SU-DHL-6 (cell line): ENCODE measurements around the gene RECQL5.

ENCODE experiments used
- H2AFZ ChIP-seq: fragments of 200-600 bp; sonication (generic); 2 replicates; pipeline ENCODE4 v1.6.1; 2014; ENCODE audit warnings: low read depth, mild to moderate bottlenecking, moderate library complexity, mixed read lengths, antibody characterized with exemption, low read length; ENCODE audit not compliant: severe bottlenecking
- H3F3A ChIP-seq: fragments of 200-600 bp; shearing (Covaris generic); 2 replicates; pipeline ENCODE4 v1.6.0; 2016; ENCODE audit warnings: antibody characterized with exemption, mild to moderate bottlenecking; ENCODE audit not compliant: insufficient read depth
- H3K27ac ChIP-seq: fragments of 200-600 bp; sonication (generic); 2 replicates; pipeline ENCODE4 v1.5.1; 2016; ENCODE audit warnings: low read depth, mild to moderate bottlenecking, low read length, moderate library complexity, mixed read lengths
- H3K27me3 ChIP-seq: fragments of 200-600 bp; sonication (generic), shearing (Covaris generic); 2 replicates; pipeline ENCODE4 v1.6.0; 2014; ENCODE audit warnings: mild to moderate bottlenecking, low read length
- H3K36me3 ChIP-seq: fragments of 200-600 bp; sonication (generic); 2 replicates; pipeline ENCODE4 v1.6.1; 2014; ENCODE audit warnings: mild to moderate bottlenecking, low read length, mixed read lengths
- H3K4me2 ChIP-seq: fragments of 300-600, 200-600 bp; shearing (Covaris generic), sonication (generic); 2 replicates; pipeline ENCODE4 v1.6.0; 2014; ENCODE audit warnings: low read length, low read depth, mild to moderate bottlenecking; ENCODE audit not compliant: poor library complexity, severe bottlenecking
- H3K4me3 ChIP-seq: fragments of 200-600 bp; sonication (generic); 2 replicates; pipeline ENCODE4 v1.5.1; 2014; ENCODE audit warnings: antibody characterized with exemption, low read length, mild to moderate bottlenecking, mixed read lengths; ENCODE audit not compliant: insufficient read depth, poor library complexity, severe bottlenecking
- H3K79me2 ChIP-seq: fragments of 200-600 bp; sonication (generic); 2 replicates; pipeline ENCODE4 v1.6.1; 2014; ENCODE audit warnings: mild to moderate bottlenecking, low read length, moderate library complexity; ENCODE audit not compliant: insufficient read depth
- H3K9ac ChIP-seq: fragments of 200-600 bp; sonication (generic); 2 replicates; pipeline ENCODE4 v1.7.0; 2014; ENCODE audit warnings: mild to moderate bottlenecking, low read length
- H3K9me2 ChIP-seq: fragments of 200-600 bp; sonication (generic); replicated peaks from 2 replicates; pipeline ENCODE4 v1.6.1; 2014; ENCODE audit warnings: low read length; ENCODE audit not compliant: insufficient read depth
- H3K9me3 ChIP-seq: fragments of 200-600 bp; sonication (generic); 2 replicates; pipeline ENCODE4 v1.6.1; 2014; ENCODE audit warnings: low read length, mixed read lengths; ENCODE audit not compliant: insufficient read depth
- H4K20me1 ChIP-seq: fragments of 200-600 bp; sonication (generic); 2 replicates; pipeline ENCODE4 v1.6.1; 2014; ENCODE audit warnings: low read depth, mild to moderate bottlenecking, antibody characterized with exemption, low read length, moderate library complexity, mixed read lengths
- EZH2phosphoT487 ChIP-seq: fragments of 200-600 bp; sonication (generic), shearing (Covaris generic); conservative IDR thresholded peaks from 2 replicates; pipeline ENCODE4 v1.6.1; 2018; ENCODE audit warnings: mild to moderate bottlenecking, antibody characterized with exemption, low read length, moderate library complexity, mixed read lengths
- TF ChIP-seq, protein P1 (sequence below): fragments of 200-600 bp; sonication (generic); IDR thresholded peaks from one replicate; pipeline ENCODE4 v1.5.1; 2017; ENCODE audit warnings: antibody characterized with exemption, mild to moderate bottlenecking, low read length, moderate library complexity; ENCODE audit not compliant: insufficient read depth, poor library complexity, severe bottlenecking

Gene RECQL5

DNA sequence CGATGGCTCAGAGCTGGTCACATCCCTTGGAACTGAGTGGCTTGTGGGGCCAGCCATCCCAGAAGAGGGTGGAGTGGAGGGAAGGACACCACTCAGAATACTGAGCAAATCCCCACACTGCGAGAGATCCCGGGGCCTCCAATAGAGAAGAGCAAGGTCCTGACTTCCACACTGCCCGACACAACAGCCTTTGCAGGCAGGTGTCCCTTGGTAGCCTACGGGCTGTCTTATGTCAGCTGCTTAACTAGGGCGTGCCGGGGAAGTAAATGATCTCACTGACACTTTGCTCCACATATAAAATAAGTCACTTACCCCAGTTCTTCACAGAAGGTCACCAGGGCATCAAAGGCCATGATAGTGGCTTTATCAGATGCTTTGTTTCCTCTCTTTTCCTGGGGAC is 16.1 kb downstream of the RECQL5 start:
- Histone ChIP-seq H3K36me3 (no peaks in the 10 kb centered on the region), H3K4me2 (no peak overlapping the region), H3K9ac (no peak overlapping the region), H3K4me3 (no peak overlapping the region), H3K27me3 (no peaks in the 10 kb centered on the region), H3K9me3 (no peaks in the 10 kb centered on the region), H2AFZ (no peak overlapping the region), H3F3A (peaks cover 7% of the 10 kb centered on the region; the same call in 1 of the 2 replicates), H3K27ac (no peak overlapping the region), H4K20me1 (no peaks in the 10 kb centered on the region), H3K79me2 (no peaks in the 10 kb centered on the region), H3K9me2 (no peaks in the 10 kb centered on the region)
- TF ChIP-seq, protein P1, sequence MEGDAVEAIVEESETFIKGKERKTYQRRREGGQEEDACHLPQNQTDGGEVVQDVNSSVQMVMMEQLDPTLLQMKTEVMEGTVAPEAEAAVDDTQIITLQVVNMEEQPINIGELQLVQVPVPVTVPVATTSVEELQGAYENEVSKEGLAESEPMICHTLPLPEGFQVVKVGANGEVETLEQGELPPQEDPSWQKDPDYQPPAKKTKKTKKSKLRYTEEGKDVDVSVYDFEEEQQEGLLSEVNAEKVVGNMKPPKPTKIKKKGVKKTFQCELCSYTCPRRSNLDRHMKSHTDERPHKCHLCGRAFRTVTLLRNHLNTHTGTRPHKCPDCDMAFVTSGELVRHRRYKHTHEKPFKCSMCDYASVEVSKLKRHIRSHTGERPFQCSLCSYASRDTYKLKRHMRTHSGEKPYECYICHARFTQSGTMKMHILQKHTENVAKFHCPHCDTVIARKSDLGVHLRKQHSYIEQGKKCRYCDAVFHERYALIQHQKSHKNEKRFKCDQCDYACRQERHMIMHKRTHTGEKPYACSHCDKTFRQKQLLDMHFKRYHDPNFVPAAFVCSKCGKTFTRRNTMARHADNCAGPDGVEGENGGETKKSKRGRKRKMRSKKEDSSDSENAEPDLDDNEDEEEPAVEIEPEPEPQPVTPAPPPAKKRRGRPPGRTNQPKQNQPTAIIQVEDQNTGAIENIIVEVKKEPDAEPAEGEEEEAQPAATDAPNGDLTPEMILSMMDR = no peak
- TF ChIP-seq EZH2phosphoT487 = no peak

DNA sequence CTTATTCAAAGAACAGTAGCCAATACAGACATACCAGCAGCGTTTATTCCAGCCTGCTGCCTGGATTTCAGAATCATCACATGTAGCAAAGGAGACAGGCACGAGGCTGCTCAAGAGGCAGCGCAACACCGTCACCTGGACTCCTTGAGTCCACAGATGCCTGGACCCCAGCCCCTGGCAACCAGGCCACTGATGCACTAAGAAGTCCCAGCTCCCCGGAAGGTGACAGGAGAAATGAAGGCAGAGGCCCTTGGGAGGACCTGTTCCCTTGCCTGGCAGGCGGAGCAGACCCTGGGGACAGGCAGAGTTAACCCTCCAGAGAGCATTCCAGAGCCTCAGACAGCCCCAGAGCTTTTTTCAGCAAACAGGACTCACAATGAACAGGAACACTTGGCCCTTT is 17.3 kb downstream of the RECQL5 start:
- Histone ChIP-seq H3K9me3 (no peaks in the 10 kb centered on the region), H2AFZ (no peak overlapping the region), H4K20me1 (no peaks in the 10 kb centered on the region), H3K27ac (no peak overlapping the region), H3F3A (peaks cover 5% of the 10 kb centered on the region; the same call in 1 of the 2 replicates), H3K79me2 (no peaks in the 10 kb centered on the region), H3K9me2 (no peaks in the 10 kb centered on the region), H3K36me3 (no peaks in the 10 kb centered on the region), H3K9ac (no peak overlapping the region), H3K4me2 (no peak overlapping the region), H3K4me3 (no peak overlapping the region), H3K27me3 (no peaks in the 10 kb centered on the region)
- TF ChIP-seq EZH2phosphoT487 = no peak
- TF ChIP-seq, protein P1 = no peak

DNA sequence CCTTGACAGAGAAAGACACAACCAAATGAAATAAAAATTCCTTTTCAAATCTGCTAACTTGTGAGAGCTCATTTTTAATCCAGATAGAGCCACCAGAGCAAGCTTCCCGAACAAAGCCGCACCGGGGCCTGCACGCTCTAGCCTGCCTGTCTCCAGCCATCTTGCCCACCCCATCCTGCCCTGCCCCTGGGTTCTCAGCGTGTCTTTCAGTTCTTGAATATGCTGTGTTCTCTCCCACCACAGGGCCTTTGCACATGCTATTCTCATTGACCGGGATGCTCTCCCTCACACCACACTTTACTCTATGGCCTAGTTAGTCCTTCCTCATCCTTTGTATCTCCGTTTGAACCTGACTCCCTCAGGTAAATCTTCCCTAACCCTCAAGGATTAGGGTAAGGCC is 19.0 kb downstream of the RECQL5 start:
- Histone ChIP-seq H3F3A (no peaks in the 10 kb centered on the region; the same call in 1 of the 2 replicates), H3K79me2 (no peaks in the 10 kb centered on the region), H3K27ac (no peak overlapping the region), H3K9ac (no peak overlapping the region), H3K9me3 (no peaks in the 10 kb centered on the region), H4K20me1 (no peaks in the 10 kb centered on the region), H3K4me2 (no peak overlapping the region), H3K4me3 (no peak overlapping the region), H3K9me2 (no peaks in the 10 kb centered on the region), H3K27me3 (no peaks in the 10 kb centered on the region), H3K36me3 (no peaks in the 10 kb centered on the region), H2AFZ (no peak overlapping the region)
- no peak for TF ChIP-seq EZH2phosphoT487
- TF ChIP-seq, protein P1 = no peak

DNA sequence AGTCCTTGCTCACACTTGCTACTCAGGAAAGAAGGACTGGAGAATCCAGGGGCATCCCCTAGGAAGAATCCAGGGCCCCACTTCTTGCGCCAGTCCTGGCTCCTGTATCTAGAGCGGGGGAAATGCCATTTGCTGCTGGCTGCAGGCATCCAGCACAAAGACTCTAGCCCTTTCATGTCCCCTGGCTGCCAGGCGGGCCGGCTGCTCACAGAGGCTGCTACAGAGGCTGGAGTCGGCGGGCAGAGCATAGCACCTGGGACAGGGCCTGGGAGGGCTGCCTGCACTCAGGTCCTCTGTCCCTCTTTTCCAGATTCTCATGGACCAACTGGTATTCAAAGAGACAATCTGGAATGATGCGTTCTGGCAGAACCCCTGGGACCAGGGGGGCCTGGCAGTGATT is 19.9 kb downstream of the RECQL5 start:
- no peaks in the 10 kb centered on the region; the same call in 1 of the 2 replicates for H3F3A ChIP-seq
- no peaks in the 10 kb centered on the region for H3K9me2 ChIP-seq
- no peaks in the 10 kb centered on the region for H3K79me2 ChIP-seq
- no peak overlapping the region for H3K4me2 ChIP-seq
- no peaks in the 10 kb centered on the region for H4K20me1 ChIP-seq
- H3K9me3 ChIP-seq = no peaks in the 10 kb centered on the region
- H3K27ac ChIP-seq = no peak overlapping the region
- H3K27me3 ChIP-seq = no peaks in the 10 kb centered on the region
- TF ChIP-seq, protein P1 = no peak
- TF ChIP-seq EZH2phosphoT487 = no peak
- no peak overlapping the region for H3K4me3 ChIP-seq
- no peak overlapping the region for H2AFZ ChIP-seq
- no peaks in the 10 kb centered on the region for H3K36me3 ChIP-seq
- no peak overlapping the region for H3K9ac ChIP-seq
